IPS DF 6.9 (cell line): Measurements from ENCODE around the gene BDKRB2.
"Not testable (repeated sequence)": the region's sequence is repeated elsewhere in the genome, so short reads cannot be mapped to it uniquely, and the experiment has no call there.

Experiments used
- DNase-seq: peaks from one replicate; pipeline ENCODE4 v3.0.0-alpha.2; 2013; ENCODE audit warnings: low read depth, low spot score
- H3K27ac ChIP-seq: one replicate; pipeline ENCODE4 v1.5.1; 2013; ENCODE audit warnings: low read length, control low read depth
- H3K27me3 ChIP-seq: 2 replicates; pipeline ENCODE4 v1.6.1; 2013; ENCODE audit warnings: mild to moderate bottlenecking, low read length; ENCODE audit not compliant: control insufficient read depth, insufficient read depth
- H3K36me3 ChIP-seq: 2 replicates; pipeline ENCODE4 v1.6.1; 2013; ENCODE audit warnings: low read length; ENCODE audit not compliant: control insufficient read depth, insufficient read depth
- H3K4me1 ChIP-seq: 2 replicates; pipeline ENCODE4 v1.6.1; 2013; ENCODE audit warnings: low read length; ENCODE audit not compliant: control insufficient read depth, insufficient read depth
- H3K4me3 ChIP-seq: 2 replicates; pipeline ENCODE4 v1.5.1; 2013; ENCODE audit warnings: mild to moderate bottlenecking, low read length
- H3K9me3 ChIP-seq: 2 replicates; pipeline ENCODE4 v1.6.1; 2013; ENCODE audit warnings: low read length, inconsistent platforms; ENCODE audit not compliant: control insufficient read depth, insufficient read depth
- WGBS: extraction: QIAGEN DNeasy Blood & Tissue Kit; methylation state at CpG from one replicate; pipeline ENCODE4 v1.1.7; 2013; ENCODE audit warnings: mixed read lengths, missing lambda C conversion rate; ENCODE audit not compliant: insufficient read length, insufficient coverage; 5-methylcytosine and 5-hydroxymethylcytosine counted together

Gene BDKRB2

GRCh38 chr14:96240641-96241040 is 36.0 kb downstream of the BDKRB2 start:
- WGBS = no CpG with 5 or more reads among the region's 18 CpGs

GRCh38 chr14:96242126-96242525 is 37.5 kb downstream of the BDKRB2 start:
- no peak overlapping the region for H3K4me3 ChIP-seq
- H3K36me3 ChIP-seq = peaks cover 2% of the 10 kb centered on the region; the same call in 1 of the 2 replicates
- no peaks in the 10 kb centered on the region for H3K9me3 ChIP-seq
- H3K27me3 ChIP-seq = no peaks in the 10 kb centered on the region
- WGBS = no CpG with 5 or more reads among the region's 10 CpGs
- no peaks in the 10 kb centered on the region for H3K4me1 ChIP-seq
- no peak for DNase-seq
- H3K27ac ChIP-seq = no peak overlapping the region

More at GRCh38 chr14:96240641-96241040, 36.0 kb downstream of the BDKRB2 start:
- H3K27ac ChIP-seq = no peak overlapping the region
- H3K9me3 ChIP-seq = no peaks in the 10 kb centered on the region
- H3K4me3 ChIP-seq = no peak overlapping the region
- H3K27me3 ChIP-seq = no peaks in the 10 kb centered on the region
- H3K4me1 ChIP-seq = peaks cover under 1% of the 10 kb centered on the region
- DNase-seq = no peak
- H3K36me3 ChIP-seq = peaks cover 2% of the 10 kb centered on the region; the same call in 1 of the 2 replicates

DNA sequence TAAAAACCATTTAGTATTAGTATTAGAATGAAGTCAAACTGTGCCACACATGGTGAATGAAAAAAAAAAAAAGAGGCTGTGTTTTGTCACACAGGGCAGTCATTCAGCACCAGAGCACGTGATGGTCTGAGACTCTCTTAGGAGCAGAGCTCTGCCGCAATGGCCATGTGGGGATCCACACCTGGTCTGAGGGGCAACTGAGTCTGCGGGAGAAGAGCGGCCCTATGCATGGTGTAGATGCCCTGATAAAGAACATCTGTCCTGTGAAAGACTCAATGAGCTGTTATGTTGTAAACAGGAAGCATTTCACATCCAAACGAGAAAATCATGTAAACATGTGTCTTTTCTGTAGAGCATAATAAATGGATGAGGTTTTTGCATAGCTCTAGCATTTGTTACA is 39.1 kb downstream of the BDKRB2 start:
- H3K27ac ChIP-seq = no peak overlapping the region
- H3K9me3 ChIP-seq = no peaks in the 10 kb centered on the region
- H3K27me3 ChIP-seq = no peaks in the 10 kb centered on the region
- DNase-seq = no peak
- H3K36me3 ChIP-seq = peaks cover 2% of the 10 kb centered on the region; the same call in 1 of the 2 replicates
- no CpG with 5 or more reads among the region's 5 CpGs for WGBS
- H3K4me1 ChIP-seq = no peaks in the 10 kb centered on the region
- H3K4me3 ChIP-seq = no peak overlapping the region

DNA sequence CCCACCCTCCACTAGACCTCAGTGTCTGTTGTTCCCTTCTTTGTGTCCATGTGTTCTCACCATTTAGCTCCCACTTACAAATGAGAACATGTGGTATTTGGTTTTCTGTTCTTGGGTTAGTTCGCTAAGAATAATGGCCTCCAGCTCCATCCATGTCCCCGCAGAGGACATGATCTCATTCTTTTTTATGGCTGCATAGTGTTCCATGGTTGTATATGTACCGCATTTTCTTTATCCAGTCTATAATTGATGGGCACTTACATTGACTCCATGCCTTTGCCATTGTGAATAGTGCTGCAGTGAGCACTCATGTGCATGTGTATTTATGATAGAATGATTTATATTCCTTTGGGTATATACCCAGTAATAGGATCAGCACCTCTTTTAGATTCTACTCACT is 40.4 kb downstream of the BDKRB2 start:
- H3K4me3 ChIP-seq, H3K27ac ChIP-seq, H3K9me3 ChIP-seq, DNase-seq, H3K4me1 ChIP-seq, H3K27me3 ChIP-seq, H3K36me3 ChIP-seq: not testable (repeated sequence)
- WGBS = no CpG with 5 or more reads among the region's 3 CpGs

DNA sequence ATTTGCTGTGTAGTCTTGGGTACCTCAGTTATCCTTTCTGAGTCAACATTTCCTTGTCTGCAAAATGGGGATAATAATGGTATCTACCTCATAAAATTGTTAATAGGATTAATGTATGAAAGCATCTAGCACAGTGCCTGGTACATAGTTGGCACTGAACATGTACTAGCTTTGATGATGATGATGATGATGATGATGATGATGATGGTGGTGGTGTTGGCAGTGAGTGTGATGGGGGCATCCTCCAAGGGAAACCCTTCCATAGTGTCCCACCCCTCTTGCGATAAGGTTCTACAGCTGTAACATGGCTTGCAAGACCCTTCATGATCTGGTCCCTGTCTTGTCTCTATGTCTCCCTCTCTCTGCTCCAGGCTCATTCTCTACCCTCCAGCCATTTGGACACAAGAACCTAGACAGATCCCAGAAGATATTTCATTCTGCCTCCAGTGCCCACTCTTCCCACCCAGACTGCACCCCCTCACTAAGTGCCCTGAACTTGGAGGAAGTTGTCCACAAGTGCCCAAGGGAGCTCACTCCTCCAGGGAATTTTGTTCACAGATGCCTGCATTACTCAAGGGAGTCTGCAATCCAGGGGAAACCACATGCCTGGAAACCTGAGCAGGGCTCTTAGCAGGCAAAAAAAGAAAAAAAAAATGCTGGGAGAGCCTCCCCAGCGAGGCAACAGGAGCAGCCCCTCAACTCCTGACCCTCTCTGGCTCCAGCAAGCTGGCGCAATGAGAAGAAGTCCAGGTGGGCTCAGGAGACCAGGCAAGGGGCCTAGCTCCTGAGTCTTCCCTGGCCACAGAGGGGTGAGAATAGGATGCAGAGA is 41.3 kb downstream of the BDKRB2 start:
- Histone ChIP-seq H3K27me3 (no peaks in the 10 kb centered on the region), H3K4me1 (no peaks in the 10 kb centered on the region; the same call in 1 of the 2 replicates), H3K36me3 (peaks cover 2% of the 10 kb centered on the region; the same call in 1 of the 2 replicates), H3K9me3 (no peaks in the 10 kb centered on the region), H3K4me3 (no peak overlapping the region), H3K27ac (no peak overlapping the region)
- no peak for DNase-seq
- WGBS = no CpG with 5 or more reads among the region's 3 CpGs

DNA sequence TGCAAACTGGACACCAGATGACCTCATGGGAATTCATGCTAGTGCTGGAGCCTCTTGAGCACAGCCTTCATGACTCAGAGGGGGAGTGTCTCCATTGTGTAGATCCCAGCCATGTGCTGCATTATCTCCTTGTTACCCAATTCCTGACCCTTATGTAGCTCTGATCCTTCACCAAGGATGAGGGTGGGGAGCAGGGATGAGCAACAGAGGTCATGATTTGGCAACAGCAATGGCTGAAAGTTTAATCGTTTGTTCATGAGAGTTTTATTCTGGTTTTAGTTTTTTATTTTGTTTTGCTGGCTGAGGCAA is 41.9 kb downstream of the BDKRB2 start:
- no peaks in the 10 kb centered on the region for H3K27me3 ChIP-seq
- WGBS = no CpG with 5 or more reads among the region's 1 CpG
- H3K9me3 ChIP-seq = no peaks in the 10 kb centered on the region
- no peak overlapping the region for H3K4me3 ChIP-seq
- H3K4me1 ChIP-seq = no peaks in the 10 kb centered on the region; the same call in 1 of the 2 replicates
- DNase-seq = no peak
- no peak overlapping the region for H3K27ac ChIP-seq
- no peaks in the 10 kb centered on the region for H3K36me3 ChIP-seq

GRCh38 chr14:96247031-96247430 is 42.4 kb downstream of the BDKRB2 start:
- Histone ChIP-seq H3K27ac (no peak overlapping the region), H3K4me1 (no peaks in the 10 kb centered on the region; the same call in 1 of the 2 replicates), H3K27me3 (no peaks in the 10 kb centered on the region), H3K36me3 (no peaks in the 10 kb centered on the region), H3K4me3 (no peak overlapping the region), H3K9me3 (no peaks in the 10 kb centered on the region)
- no CpG with 5 or more reads among the region's 6 CpGs for WGBS
- no peak for DNase-seq

DNA sequence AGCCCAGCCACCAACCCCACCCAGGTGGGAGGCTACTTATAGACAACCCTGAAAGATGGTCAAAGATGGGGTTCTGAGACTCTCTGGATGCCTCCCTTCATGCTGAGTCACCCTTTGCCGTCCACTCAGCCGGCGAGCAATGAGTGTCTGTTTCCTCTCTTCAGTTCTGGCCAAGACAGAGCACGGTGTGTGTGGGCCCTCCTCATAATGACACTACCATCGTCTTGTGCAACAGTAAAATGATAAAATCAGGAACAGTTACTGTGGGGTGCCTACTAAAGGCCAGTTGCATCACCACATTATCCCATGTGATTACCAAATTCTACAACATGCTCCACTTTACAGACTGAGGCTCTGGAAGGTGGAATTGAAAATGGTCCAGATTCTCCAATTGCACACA is 44.4 kb downstream of the BDKRB2 start:
- Histone ChIP-seq H3K4me3 (no peak overlapping the region), H3K9me3 (no peaks in the 10 kb centered on the region), H3K36me3 (no peaks in the 10 kb centered on the region), H3K27me3 (no peaks in the 10 kb centered on the region), H3K27ac (no peak overlapping the region), H3K4me1 (no peaks in the 10 kb centered on the region; the same call in 1 of the 2 replicates)
- DNase-seq = no peak
- no CpG with 5 or more reads among the region's 5 CpGs for WGBS

GRCh38 chr14:96250485-96250884 is 45.8 kb downstream of the BDKRB2 start:
- Histone ChIP-seq H3K27ac (no peak overlapping the region), H3K4me1 (no peaks in the 10 kb centered on the region; the same call in 1 of the 2 replicates), H3K9me3 (no peaks in the 10 kb centered on the region), H3K27me3 (no peaks in the 10 kb centered on the region), H3K36me3 (no peaks in the 10 kb centered on the region), H3K4me3 (no peak overlapping the region)
- DNase-seq = no peak
- WGBS = no CpG with 5 or more reads among the region's 3 CpGs

DNA sequence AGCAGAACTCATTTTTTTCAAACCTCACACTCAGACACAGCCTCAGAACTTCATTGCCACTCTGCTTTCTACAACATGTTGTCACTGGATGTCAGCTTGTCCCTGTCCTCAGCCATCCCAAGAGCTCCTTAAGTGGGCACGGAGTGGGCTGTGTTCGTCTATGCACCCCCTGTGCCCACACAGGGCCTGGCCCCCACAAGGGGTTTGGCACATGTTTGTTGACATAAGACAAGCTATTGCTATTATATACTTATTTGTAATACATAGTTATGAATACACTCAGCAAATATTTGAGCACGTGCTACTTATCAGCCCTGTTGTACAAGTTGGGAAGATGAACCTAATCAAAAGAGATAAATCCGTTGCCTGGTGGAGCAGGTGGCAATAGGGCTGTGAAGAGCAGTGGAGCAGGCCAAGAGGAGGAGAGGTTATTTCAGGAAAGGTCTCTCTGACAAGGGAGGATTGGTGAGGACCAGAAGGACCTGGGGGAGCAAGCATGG is 47.1 kb downstream of the BDKRB2 start:
- no peaks in the 10 kb centered on the region for H3K27me3 ChIP-seq
- H3K36me3 ChIP-seq = no peaks in the 10 kb centered on the region
- DNase-seq = no peak
- H3K9me3 ChIP-seq = no peaks in the 10 kb centered on the region
- no peak overlapping the region for H3K27ac ChIP-seq
- no CpG with 5 or more reads among the region's 4 CpGs for WGBS
- H3K4me1 ChIP-seq = no peaks in the 10 kb centered on the region; the same call in 1 of the 2 replicates
- H3K4me3 ChIP-seq = no peak overlapping the region
